K562 (cell line): ENCODE data around the gene GET4. TPM values are rescaled to one million over a fixed set of nuclear protein-coding genes. Genes with fewer than 3 reads are reported as not detected.
A peak's percentile ranks its signal among the peaks of the same experiment; 100 is the strongest.

Source experiments
- CSDE1 ChIP-seq, 2 experiments: fragments of 450-650 bp; IDR thresholded peaks; 2 replicates each; pipeline ENCODE4 v1.6.1; 2016; ENCODE audit warnings: mild to moderate bottlenecking in 1 of 2
- KDM5B ChIP-seq: fragments of 200-600 bp; sonication (generic); IDR thresholded peaks from 2 replicates; pipeline ENCODE4 v1.6.1; 2012; ENCODE audit warnings: low read depth, mild to moderate bottlenecking, moderate library complexity, low read length, control low read depth, inconsistent platforms; ENCODE audit not compliant: insufficient replicate concordance
- KLF1 ChIP-seq: fragments of 450-650 bp; IDR thresholded peaks from 2 replicates; pipeline ENCODE4 v1.6.1; 2016; ENCODE audit warnings: missing genetic modification characterization, missing compliant biosample characterization
- MAFK ChIP-seq: IDR thresholded peaks from 2 replicates; pipeline ENCODE4 v1.6.1; 2011; ENCODE audit warnings: low read length, improper control_type of control experiment
- MEF2D ChIP-seq: conservative IDR thresholded peaks from 2 replicates; pipeline ENCODE4 v1.6.1; 2016; ENCODE audit warnings: low read depth, missing genetic modification characterization, missing compliant biosample characterization
- RBM39 ChIP-seq: fragments of 200-400 bp; formaldehyde crosslinking; optimal IDR thresholded peaks from 2 replicates; pipeline ENCODE3; 2018; ENCODE audit warnings: low read depth, low read length
- STAT5A ChIP-seq: IDR thresholded peaks from 2 replicates; pipeline ENCODE4 v1.6.1; 2012; ENCODE audit warnings: low read length, inconsistent platforms, borderline replicate concordance
- ZFPM2 ChIP-seq: fragments of 250-450 bp; sonication (Bioruptor Pico); IDR thresholded peaks from 2 replicates; pipeline ENCODE4 v1.5.1; 2022; ENCODE audit warnings: mild to moderate bottlenecking
- ZKSCAN3 ChIP-seq: fragments of 250-450 bp; sonication (Bioruptor Pico); IDR thresholded peaks from 2 replicates; pipeline ENCODE4 v1.4.0; 2020
- ZNF146 ChIP-seq: IDR thresholded peaks from one replicate; pipeline ENCODE4 v1.6.1; 2018; ENCODE audit warnings: missing compliant biosample characterization; ENCODE audit not compliant: unreplicated experiment
- ZNF184 ChIP-seq: sonication (generic); formaldehyde crosslinking; IDR thresholded peaks from 2 replicates; pipeline ENCODE4 v1.5.0; 2020; ENCODE audit warnings: missing genetic modification reagents
- ZNF444 ChIP-seq: fragments of 250-450 bp; sonication (Bioruptor Pico); IDR thresholded peaks from 2 replicates; pipeline ENCODE4 v1.4.0; 2020; ENCODE audit warnings: mild to moderate bottlenecking, moderate library complexity
- polyA plus RNA-seq, 8 experiments: library from polyadenylated mRNA; depleted of rRNA in 4 of 8; stranded (reverse) in 5 of 8; unstranded in 3 of 8; fragments of >200 nt; fragmentation: Nextera tagmentation in 2 of 8; fragmentation: Illumina TruSeq in 1 of 8; extraction: Ambion mirVana in 2 of 8; extraction: Trizol in 1 of 8; gene quantifications; 2 replicates each; pipeline versions ENCODE4 v1.2.1 to v1.2.3, GENCODE V29; 2011 to 2014; ENCODE audit warnings: inconsistent platforms in 1 of 8, missing spikeins in 1 of 8
- total RNA-seq, 7 experiments: library from RNA; depleted of rRNA in 6 of 7; stranded (reverse); fragments of >200 nt in 6 of 7; fragmentation: Illumina TruSeq in 2 of 7; extraction: Trizol in 2 of 7; gene quantifications; 2 replicates each; pipeline versions ENCODE4 v1.2.1 to v1.2.3, GENCODE V29; 2011 to 2021; ENCODE audit warnings: low replicate concordance in 1 of 7
- TF ChIP-seq, protein P1 (sequence below): fragments of 200-800 bp; sonication (Bioruptor generic); IDR thresholded peaks from 2 replicates; pipeline ENCODE4 v1.6.1; 2017; ENCODE audit warnings: missing genetic modification characterization, missing compliant biosample characterization
- TF ChIP-seq, protein P2 (sequence below), 2 experiments: fragments of 250-450 bp in 1 of 2; fragments of 450-650 bp in 1 of 2; sonication (Bioruptor Pico) in 1 of 2; IDR thresholded peaks; 2 replicates each; pipeline versions ENCODE4 v1.6.1 to v1.8.0; 2016 to 2021; ENCODE audit warnings: mild to moderate bottlenecking in 2 of 2, moderate library complexity in 2 of 2, missing compliant biosample characterization in 1 of 2, missing genetic modification characterization in 1 of 2
- TF ChIP-seq, protein P3 (sequence below): sonication (generic); formaldehyde crosslinking; IDR thresholded peaks from 2 replicates; pipeline ENCODE4 v1.8.1; 2023; ENCODE audit warnings: mild to moderate bottlenecking, missing genetic modification reagents
- TF ChIP-seq, protein P4 (sequence below), 2 experiments: IDR thresholded peaks in 1 of 2; conservative IDR thresholded peaks in 1 of 2; 2 replicates each; pipeline ENCODE4 v1.6.1; 2016; ENCODE audit warnings: low read depth in 2 of 2, mild to moderate bottlenecking in 1 of 2, missing compliant biosample characterization in 1 of 2, missing genetic modification characterization in 1 of 2, moderate library complexity in 1 of 2
- TF ChIP-seq, protein P5 (sequence below): fragments of 450-650 bp; IDR thresholded peaks from one replicate; pipeline ENCODE4 v1.6.1; 2018; ENCODE audit warnings: mild to moderate bottlenecking, moderate library complexity; ENCODE audit not compliant: partially characterized antibody
- TF ChIP-seq, protein P6 (sequence below): fragments of 450-650 bp; conservative IDR thresholded peaks from 2 replicates; pipeline ENCODE4 v1.6.1; 2016; ENCODE audit warnings: missing genetic modification characterization, low read depth, mild to moderate bottlenecking, control low read depth, missing compliant biosample characterization

Gene GET4
- total and polyA plus RNA-seq, 9 of the 15 experiments (the other 6 are each of a cell fraction or from before 2014, with no cell fraction given): 0.99 to 122 (median 40.4) TPM

DNA sequence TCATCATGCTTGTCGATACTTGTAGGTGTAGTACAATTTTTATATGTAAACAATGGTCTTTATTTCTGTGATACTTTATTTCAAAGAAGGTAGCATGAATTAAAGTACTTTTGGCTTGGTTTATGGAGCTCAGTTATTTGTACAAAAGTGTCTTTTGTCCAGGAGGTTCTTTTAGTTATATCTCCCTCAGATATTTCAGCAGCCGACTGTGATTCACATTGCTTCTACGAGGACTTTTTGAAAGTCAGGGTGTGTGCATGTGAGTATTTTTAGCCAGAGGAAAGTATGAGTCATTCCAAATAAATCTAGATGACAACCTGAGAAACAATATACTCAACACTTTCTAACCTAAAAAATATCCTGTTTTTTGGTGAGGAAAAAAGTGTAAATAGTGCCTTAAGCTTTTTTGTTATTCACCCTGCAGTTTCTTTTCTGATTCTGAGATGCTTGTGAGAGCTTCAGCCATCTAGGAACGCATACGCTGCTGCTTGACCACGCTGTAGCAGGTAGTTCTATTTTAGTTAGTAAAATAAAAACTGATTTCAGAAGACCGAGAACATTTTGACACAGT, 44.7 kb upstream of the GET4 start (continued):
- TF ChIP-seq, protein P1, sequence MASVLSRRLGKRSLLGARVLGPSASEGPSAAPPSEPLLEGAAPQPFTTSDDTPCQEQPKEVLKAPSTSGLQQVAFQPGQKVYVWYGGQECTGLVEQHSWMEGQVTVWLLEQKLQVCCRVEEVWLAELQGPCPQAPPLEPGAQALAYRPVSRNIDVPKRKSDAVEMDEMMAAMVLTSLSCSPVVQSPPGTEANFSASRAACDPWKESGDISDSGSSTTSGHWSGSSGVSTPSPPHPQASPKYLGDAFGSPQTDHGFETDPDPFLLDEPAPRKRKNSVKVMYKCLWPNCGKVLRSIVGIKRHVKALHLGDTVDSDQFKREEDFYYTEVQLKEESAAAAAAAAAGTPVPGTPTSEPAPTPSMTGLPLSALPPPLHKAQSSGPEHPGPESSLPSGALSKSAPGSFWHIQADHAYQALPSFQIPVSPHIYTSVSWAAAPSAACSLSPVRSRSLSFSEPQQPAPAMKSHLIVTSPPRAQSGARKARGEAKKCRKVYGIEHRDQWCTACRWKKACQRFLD (CRISPR knock-in tag): no peak
- TF ChIP-seq ZKSCAN3 (CRISPR knock-in tag) (no peak), ZFPM2 (CRISPR knock-in tag) (no peak), ZNF184 (no peak), RBM39 (no peak), ZNF146 (no peak), ZNF444 (CRISPR knock-in tag) (no peak), STAT5A (no peak), KLF1 (tag) (no peak), MEF2D (peak; percentile 97), KDM5B (no peak), CSDE1 (IDR thresholded peaks at IDR 0.05) (no peak), MAFK (0 out of 2 replicates have a peak, but pooled peaks have one; percentile 6)
- TF ChIP-seq, protein P2, sequence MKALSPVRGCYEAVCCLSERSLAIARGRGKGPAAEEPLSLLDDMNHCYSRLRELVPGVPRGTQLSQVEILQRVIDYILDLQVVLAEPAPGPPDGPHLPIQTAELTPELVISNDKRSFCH (CRISPR knock-in tag; IDR thresholded peaks at IDR 0.05): no peak
- TF ChIP-seq, protein P2 (tag; IDR thresholded peaks at IDR 0.05): no peak
- TF ChIP-seq, protein P3, sequence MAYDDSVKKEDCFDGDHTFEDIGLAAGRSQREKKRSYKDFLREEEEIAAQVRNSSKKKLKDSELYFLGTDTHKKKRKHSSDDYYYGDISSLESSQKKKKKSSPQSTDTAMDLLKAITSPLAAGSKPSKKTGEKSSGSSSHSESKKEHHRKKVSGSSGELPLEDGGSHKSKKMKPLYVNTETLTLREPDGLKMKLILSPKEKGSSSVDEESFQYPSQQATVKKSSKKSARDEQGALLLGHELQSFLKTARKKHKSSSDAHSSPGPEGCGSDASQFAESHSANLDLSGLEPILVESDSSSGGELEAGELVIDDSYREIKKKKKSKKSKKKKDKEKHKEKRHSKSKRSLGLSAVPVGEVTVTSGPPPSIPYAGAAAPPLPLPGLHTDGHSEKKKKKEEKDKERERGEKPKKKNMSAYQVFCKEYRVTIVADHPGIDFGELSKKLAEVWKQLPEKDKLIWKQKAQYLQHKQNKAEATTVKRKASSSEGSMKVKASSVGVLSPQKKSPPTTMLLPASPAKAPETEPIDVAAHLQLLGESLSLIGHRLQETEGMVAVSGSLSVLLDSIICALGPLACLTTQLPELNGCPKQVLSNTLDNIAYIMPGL (CRISPR knock-in tag): no peak
- TF ChIP-seq, protein P4, sequence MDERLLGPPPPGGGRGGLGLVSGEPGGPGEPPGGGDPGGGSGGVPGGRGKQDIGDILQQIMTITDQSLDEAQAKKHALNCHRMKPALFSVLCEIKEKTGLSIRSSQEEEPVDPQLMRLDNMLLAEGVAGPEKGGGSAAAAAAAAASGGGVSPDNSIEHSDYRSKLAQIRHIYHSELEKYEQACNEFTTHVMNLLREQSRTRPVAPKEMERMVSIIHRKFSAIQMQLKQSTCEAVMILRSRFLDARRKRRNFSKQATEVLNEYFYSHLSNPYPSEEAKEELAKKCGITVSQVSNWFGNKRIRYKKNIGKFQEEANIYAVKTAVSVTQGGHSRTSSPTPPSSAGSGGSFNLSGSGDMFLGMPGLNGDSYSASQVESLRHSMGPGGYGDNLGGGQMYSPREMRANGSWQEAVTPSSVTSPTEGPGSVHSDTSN (CRISPR knock-in tag; IDR thresholded peaks at IDR 0.05; ENCODE audit: low read depth): peak; percentile 24; the same call in 1 of the 2 replicates
- TF ChIP-seq, protein P4 (tag; conservative IDR thresholded peaks at IDR 0.05; ENCODE audit: low read depth): peak; percentile 96
- TF ChIP-seq, protein P5, sequence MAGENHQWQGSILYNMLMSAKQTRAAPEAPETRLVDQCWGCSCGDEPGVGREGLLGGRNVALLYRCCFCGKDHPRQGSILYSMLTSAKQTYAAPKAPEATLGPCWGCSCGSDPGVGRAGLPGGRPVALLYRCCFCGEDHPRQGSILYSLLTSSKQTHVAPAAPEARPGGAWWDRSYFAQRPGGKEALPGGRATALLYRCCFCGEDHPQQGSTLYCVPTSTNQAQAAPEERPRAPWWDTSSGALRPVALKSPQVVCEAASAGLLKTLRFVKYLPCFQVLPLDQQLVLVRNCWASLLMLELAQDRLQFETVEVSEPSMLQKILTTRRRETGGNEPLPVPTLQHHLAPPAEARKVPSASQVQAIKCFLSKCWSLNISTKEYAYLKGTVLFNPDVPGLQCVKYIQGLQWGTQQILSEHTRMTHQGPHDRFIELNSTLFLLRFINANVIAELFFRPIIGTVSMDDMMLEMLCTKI: no peak
- TF ChIP-seq, protein P6, sequence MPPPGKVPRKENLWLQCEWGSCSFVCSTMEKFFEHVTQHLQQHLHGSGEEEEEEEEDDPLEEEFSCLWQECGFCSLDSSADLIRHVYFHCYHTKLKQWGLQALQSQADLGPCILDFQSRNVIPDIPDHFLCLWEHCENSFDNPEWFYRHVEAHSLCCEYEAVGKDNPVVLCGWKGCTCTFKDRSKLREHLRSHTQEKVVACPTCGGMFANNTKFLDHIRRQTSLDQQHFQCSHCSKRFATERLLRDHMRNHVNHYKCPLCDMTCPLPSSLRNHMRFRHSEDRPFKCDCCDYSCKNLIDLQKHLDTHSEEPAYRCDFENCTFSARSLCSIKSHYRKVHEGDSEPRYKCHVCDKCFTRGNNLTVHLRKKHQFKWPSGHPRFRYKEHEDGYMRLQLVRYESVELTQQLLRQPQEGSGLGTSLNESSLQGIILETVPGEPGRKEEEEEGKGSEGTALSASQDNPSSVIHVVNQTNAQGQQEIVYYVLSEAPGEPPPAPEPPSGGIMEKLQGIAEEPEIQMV: no peak
